Right lobe of liver (tissue), 4 donors: Measurements from ENCODE around the gene FAM124B.

ENCODE experiments used
- POLR2A ChIP-seq: fragments of 450-650 bp; IDR thresholded peaks from one replicate; pipeline ENCODE4 v1.6.1; 2017; ENCODE audit warnings: antibody characterized with exemption, mild to moderate bottlenecking
- TF ChIP-seq, protein P1 (sequence below), 4 donors: fragments of 200-600 bp in 3 of 4; fragments of 450-650 bp in 1 of 4; IDR thresholded peaks; one replicate each; pipeline versions ENCODE4 v1.5.1 to v1.8.0; 2016 to 2022; ENCODE audit warnings: antibody characterized with exemption in 4 of 4, mild to moderate bottlenecking in 2 of 4
- donor health status: DM: no; HTN: no; CAD: no.
- donor health status: DM: no; HTN: no; CAD: no.
- donor health status: DM: no; HTN: yes; CAD: no.

DNA sequence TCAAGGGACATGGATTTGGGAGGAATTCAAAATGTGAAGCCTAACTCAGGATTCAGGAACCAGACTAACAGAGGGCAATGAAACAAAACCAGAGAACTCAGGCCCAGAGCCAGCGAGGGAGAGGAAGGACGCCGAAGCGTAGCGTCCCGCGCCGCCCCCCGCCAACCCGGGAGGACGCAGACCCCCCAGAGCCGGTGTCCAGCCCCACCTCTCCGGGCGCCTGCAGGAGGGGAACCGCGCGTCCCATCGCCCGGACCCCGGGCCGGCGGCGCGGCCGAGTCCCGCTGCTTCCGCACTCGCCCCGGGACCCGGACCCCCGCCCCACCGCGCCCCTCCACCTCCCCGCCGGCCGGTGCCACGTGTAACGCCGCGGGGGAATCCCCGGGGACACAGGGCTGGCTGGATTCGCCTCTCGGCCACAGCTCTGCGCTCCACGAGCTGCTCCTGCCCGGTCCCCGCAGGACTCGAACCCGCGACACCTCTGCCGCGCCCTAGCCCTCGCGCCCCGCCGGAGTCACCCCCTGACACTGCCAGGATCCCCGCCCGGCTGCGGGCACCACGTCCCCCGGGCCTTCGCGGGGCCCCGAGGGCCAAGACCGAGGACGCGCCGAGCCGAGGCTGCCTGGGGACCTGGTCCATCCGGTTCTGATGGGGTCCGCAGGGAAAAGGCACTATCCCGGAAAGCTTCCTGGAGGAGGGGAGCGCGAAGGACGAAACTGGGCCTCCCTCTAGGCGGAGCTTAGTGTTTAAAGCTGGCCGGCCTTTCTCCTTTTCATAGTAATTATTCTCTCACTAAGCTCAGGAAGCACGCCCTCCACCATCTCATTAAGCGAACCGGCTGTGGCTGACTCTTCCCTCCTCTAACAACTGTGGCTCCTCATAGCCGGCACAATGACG lies 40.4 kb upstream of the FAM124B start:
- peak; percentile 38 for TF ChIP-seq POLR2A
- TF ChIP-seq, protein P1, sequence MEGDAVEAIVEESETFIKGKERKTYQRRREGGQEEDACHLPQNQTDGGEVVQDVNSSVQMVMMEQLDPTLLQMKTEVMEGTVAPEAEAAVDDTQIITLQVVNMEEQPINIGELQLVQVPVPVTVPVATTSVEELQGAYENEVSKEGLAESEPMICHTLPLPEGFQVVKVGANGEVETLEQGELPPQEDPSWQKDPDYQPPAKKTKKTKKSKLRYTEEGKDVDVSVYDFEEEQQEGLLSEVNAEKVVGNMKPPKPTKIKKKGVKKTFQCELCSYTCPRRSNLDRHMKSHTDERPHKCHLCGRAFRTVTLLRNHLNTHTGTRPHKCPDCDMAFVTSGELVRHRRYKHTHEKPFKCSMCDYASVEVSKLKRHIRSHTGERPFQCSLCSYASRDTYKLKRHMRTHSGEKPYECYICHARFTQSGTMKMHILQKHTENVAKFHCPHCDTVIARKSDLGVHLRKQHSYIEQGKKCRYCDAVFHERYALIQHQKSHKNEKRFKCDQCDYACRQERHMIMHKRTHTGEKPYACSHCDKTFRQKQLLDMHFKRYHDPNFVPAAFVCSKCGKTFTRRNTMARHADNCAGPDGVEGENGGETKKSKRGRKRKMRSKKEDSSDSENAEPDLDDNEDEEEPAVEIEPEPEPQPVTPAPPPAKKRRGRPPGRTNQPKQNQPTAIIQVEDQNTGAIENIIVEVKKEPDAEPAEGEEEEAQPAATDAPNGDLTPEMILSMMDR (IDR thresholded peaks at IDR 0.05) = no peak
